K562 (cell line): ENCODE data around the gene ERICH6. TPM values are rescaled to one million over a fixed set of nuclear protein-coding genes. Genes with fewer than 3 reads are reported as not detected.

Source experiments
- BRCA1 ChIP-seq, 2 experiments: fragments of 450-650 bp in 1 of 2; sonication (generic) in 1 of 2; formaldehyde crosslinking in 1 of 2; IDR thresholded peaks; 2 replicates each; pipeline versions ENCODE4 v1.5.0 to v1.6.1; 2017 to 2020; ENCODE audit warnings: mild to moderate bottlenecking in 1 of 2, missing genetic modification reagents in 1 of 2
- COPS2 ChIP-seq: fragments of 450-650 bp; conservative IDR thresholded peaks from 2 replicates; pipeline ENCODE4 v1.6.1; 2016; ENCODE audit warnings: mild to moderate bottlenecking, moderate library complexity
- LARP7 ChIP-seq: fragments of 450-650 bp; IDR thresholded peaks from 2 replicates; pipeline ENCODE4 v1.6.1; 2016
- MAFF ChIP-seq: IDR thresholded peaks from 2 replicates; pipeline ENCODE4 v1.6.1; 2012; ENCODE audit warnings: low read length, improper control_type of control experiment
- MCM5 ChIP-seq: fragments of 450-650 bp; IDR thresholded peaks from 2 replicates; pipeline ENCODE4 v1.6.1; 2016; ENCODE audit warnings: low read depth
- RBM25 ChIP-seq: fragments of 200-400 bp; formaldehyde crosslinking; IDR thresholded peaks from 2 replicates; pipeline ENCODE4 v1.6.1; 2018; ENCODE audit warnings: low read length, low read depth, moderate library complexity; ENCODE audit not compliant: severe bottlenecking
- ZNF583 ChIP-seq: fragments of 250-450 bp; sonication (Bioruptor Pico); IDR thresholded peaks from 2 replicates; pipeline ENCODE4 v1.4.0; 2020
- polyA plus RNA-seq, 8 experiments: library from polyadenylated mRNA; depleted of rRNA in 4 of 8; stranded (reverse) in 5 of 8; unstranded in 3 of 8; fragments of >200 nt; fragmentation: Nextera tagmentation in 2 of 8; fragmentation: Illumina TruSeq in 1 of 8; extraction: Ambion mirVana in 2 of 8; extraction: Trizol in 1 of 8; gene quantifications; 2 replicates each; pipeline versions ENCODE4 v1.2.1 to v1.2.3, GENCODE V29; 2011 to 2014; ENCODE audit warnings: inconsistent platforms in 1 of 8, missing spikeins in 1 of 8
- total RNA-seq, 7 experiments: library from RNA; depleted of rRNA in 6 of 7; stranded (reverse); fragments of >200 nt in 6 of 7; fragmentation: Illumina TruSeq in 2 of 7; extraction: Trizol in 2 of 7; gene quantifications; 2 replicates each; pipeline versions ENCODE4 v1.2.1 to v1.2.3, GENCODE V29; 2011 to 2021; ENCODE audit warnings: low replicate concordance in 1 of 7
- TF ChIP-seq, protein P1 (sequence below): fragments of 450-650 bp; IDR thresholded peaks from 2 replicates; pipeline ENCODE4 v1.6.1; 2016; ENCODE audit warnings: low read depth
- TF ChIP-seq, protein P2 (sequence below): fragments of 450-650 bp; IDR thresholded peaks from 2 replicates; pipeline ENCODE4 v1.6.1; 2017; ENCODE audit warnings: antibody characterized with exemption, mild to moderate bottlenecking
- TF ChIP-seq, protein P3 (sequence below): fragments of 250-450 bp; sonication (Bioruptor Pico); IDR thresholded peaks from 2 replicates; pipeline ENCODE4 v1.8.0; 2022; ENCODE audit warnings: moderate library complexity, mild to moderate bottlenecking, inconsistent platforms
- TF ChIP-seq, protein P4 (sequence below): IDR thresholded peaks from 2 replicates; pipeline ENCODE4 v1.6.1; 2011; ENCODE audit warnings: borderline replicate concordance, low read depth, mild to moderate bottlenecking, moderate library complexity, low read length; ENCODE audit not compliant: insufficient read depth, poor library complexity, severe bottlenecking

The ERICH6 gene
- total and polyA plus RNA-seq, 9 of the 15 experiments (the other 6 are each of a cell fraction or from before 2014, with no cell fraction given) = not detected

DNA sequence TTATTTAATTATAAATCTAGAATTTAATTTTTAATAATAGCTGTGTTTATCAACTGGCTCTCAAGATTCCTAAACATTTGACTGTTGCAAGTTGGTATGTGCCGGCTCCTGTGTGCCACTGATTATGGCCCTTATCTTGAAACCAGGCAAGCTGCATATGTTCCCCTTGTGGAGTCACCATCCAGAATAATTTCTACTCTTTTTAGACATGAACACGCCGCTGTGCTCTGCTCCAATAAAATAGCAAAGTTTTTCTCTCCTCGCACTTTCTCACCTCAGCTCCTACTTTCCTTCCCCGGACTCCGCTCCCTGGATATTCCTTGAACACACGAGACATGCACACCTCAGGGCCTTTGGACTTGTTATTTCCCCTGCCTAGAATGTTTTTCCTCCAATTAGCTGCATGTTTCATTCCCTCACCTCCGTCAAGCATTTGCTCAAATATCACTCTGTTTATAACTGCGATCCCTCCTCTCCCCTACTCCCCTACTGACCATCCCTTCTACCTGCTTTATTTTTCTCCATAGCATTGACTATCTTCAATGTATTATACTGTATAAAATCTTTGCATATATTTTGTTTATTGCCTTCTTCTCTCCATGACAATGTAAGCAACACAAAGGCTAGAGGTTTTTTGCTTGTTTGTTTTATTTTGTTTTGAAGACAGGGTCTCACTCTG, 26.1 kb upstream of the ERICH6 start (continued):
- TF ChIP-seq, protein P1, sequence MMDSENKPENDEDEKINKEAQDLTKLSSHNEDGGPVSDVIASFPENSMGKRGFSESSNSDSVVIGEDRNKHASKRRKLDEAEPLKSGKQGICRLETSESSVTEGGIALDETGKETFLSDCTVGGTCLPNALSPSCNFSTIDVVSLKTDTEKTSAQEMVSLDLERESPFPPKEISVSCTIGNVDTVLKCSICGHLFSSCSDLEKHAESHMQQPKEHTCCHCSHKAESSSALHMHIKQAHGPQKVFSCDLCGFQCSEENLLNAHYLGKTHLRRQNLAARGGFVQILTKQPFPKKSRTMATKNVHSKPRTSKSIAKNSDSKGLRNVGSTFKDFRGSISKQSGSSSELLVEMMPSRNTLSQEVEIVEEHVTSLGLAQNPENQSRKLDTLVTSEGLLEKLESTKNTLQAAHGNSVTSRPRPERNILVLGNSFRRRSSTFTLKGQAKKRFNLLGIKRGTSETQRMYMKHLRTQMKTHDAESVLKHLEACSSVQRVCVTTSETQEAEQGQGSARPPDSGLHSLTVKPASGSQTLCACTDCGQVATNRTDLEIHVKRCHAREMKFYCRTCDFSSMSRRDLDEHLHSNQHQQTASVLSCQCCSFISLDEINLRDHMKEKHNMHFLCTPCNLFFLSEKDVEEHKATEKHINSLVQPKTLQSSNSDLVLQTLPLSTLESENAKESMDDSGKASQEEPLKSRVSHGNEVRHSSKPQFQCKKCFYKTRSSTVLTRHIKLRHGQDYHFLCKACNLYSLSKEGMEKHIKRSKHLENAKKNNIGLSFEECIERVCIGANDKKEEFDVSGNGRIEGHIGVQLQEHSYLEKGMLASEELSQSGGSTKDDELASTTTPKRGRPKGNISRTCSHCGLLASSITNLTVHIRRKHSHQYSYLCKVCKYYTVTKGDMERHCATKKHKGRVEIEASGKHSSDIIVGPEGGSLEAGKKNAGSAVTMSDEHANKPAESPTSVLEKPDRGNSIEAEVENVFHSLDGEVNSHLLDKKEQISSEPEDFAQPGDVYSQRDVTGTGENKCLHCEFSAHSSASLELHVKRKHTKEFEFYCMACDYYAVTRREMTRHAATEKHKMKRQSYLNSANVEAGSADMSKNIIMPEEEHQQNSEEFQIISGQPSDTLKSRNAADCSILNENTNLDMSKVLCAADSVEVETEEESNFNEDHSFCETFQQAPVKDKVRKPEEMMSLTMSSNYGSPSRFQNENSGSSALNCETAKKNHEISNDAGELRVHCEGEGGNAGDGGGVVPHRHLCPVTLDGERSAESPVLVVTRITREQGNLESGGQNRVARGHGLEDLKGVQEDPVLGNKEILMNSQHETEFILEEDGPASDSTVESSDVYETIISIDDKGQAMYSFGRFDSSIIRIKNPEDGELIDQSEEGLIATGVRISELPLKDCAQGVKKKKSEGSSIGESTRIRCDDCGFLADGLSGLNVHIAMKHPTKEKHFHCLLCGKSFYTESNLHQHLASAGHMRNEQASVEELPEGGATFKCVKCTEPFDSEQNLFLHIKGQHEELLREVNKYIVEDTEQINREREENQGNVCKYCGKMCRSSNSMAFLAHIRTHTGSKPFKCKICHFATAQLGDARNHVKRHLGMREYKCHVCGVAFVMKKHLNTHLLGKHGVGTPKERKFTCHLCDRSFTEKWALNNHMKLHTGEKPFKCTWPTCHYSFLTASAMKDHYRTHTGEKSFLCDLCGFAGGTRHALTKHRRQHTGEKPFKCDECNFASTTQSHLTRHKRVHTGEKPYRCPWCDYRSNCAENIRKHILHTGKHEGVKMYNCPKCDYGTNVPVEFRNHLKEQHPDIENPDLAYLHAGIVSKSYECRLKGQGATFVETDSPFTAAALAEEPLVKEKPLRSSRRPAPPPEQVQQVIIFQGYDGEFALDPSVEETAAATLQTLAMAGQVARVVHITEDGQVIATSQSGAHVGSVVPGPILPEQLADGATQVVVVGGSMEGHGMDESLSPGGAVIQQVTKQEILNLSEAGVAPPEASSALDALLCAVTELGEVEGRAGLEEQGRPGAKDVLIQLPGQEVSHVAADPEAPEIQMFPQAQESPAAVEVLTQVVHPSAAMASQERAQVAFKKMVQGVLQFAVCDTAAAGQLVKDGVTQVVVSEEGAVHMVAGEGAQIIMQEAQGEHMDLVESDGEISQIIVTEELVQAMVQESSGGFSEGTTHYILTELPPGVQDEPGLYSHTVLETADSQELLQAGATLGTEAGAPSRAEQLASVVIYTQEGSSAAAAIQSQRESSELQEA = no peak
- TF ChIP-seq BRCA1 (IDR thresholded peaks at IDR 0.05) (no peak), BRCA1 (CRISPR knock-in tag; IDR thresholded peaks at IDR 0.05) (no peak), MCM5 (no peak), RBM25 (no peak), LARP7 (no peak), MAFF (no peak), COPS2 (no peak), ZNF583 (CRISPR knock-in tag) (no peak)
- TF ChIP-seq, protein P2, sequence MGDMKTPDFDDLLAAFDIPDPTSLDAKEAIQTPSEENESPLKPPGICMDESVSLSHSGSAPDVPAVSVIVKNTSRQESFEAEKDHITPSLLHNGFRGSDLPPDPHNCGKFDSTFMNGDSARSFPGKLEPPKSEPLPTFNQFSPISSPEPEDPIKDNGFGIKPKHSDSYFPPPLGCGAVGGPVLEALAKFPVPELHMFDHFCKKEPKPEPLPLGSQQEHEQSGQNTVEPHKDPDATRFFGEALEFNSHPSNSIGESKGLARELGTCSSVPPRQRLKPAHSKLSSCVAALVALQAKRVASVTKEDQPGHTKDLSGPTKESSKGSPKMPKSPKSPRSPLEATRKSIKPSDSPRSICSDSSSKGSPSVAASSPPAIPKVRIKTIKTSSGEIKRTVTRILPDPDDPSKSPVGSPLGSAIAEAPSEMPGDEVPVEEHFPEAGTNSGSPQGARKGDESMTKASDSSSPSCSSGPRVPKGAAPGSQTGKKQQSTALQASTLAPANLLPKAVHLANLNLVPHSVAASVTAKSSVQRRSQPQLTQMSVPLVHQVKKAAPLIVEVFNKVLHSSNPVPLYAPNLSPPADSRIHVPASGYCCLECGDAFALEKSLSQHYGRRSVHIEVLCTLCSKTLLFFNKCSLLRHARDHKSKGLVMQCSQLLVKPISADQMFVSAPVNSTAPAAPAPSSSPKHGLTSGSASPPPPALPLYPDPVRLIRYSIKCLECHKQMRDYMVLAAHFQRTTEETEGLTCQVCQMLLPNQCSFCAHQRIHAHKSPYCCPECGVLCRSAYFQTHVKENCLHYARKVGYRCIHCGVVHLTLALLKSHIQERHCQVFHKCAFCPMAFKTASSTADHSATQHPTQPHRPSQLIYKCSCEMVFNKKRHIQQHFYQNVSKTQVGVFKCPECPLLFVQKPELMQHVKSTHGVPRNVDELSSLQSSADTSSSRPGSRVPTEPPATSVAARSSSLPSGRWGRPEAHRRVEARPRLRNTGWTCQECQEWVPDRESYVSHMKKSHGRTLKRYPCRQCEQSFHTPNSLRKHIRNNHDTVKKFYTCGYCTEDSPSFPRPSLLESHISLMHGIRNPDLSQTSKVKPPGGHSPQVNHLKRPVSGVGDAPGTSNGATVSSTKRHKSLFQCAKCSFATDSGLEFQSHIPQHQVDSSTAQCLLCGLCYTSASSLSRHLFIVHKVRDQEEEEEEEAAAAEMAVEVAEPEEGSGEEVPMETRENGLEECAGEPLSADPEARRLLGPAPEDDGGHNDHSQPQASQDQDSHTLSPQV = peak; percentile 65
- TF ChIP-seq, protein P3, sequence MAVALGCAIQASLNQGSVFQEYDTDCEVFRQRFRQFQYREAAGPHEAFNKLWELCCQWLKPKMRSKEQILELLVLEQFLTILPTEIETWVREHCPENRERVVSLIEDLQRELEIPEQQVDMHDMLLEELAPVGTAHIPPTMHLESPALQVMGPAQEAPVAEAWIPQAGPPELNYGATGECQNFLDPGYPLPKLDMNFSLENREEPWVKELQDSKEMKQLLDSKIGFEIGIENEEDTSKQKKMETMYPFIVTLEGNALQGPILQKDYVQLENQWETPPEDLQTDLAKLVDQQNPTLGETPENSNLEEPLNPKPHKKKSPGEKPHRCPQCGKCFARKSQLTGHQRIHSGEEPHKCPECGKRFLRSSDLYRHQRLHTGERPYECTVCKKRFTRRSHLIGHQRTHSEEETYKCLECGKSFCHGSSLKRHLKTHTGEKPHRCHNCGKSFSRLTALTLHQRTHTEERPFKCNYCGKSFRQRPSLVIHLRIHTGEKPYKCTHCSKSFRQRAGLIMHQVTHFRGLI (CRISPR knock-in tag) = no peak
- TF ChIP-seq, protein P4, sequence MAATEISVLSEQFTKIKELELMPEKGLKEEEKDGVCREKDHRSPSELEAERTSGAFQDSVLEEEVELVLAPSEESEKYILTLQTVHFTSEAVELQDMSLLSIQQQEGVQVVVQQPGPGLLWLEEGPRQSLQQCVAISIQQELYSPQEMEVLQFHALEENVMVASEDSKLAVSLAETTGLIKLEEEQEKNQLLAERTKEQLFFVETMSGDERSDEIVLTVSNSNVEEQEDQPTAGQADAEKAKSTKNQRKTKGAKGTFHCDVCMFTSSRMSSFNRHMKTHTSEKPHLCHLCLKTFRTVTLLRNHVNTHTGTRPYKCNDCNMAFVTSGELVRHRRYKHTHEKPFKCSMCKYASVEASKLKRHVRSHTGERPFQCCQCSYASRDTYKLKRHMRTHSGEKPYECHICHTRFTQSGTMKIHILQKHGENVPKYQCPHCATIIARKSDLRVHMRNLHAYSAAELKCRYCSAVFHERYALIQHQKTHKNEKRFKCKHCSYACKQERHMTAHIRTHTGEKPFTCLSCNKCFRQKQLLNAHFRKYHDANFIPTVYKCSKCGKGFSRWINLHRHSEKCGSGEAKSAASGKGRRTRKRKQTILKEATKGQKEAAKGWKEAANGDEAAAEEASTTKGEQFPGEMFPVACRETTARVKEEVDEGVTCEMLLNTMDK = no peak
